Choroid plexus epithelial cell (primary cell): ENCODE data around the gene SERPINB12.

ENCODE experiments used
- DNase-seq: peaks from one replicate; pipeline ENCODE4 v3.0.0-alpha.2; 2010; ENCODE audit warnings: low read depth
- H3K4me3 ChIP-seq: 2 replicates; pipeline ENCODE4 v1.5.1; 2011; ENCODE audit warnings: low read depth, mild to moderate bottlenecking, control low read depth, low read length, moderate library complexity
- CTCF ChIP-seq: conservative IDR thresholded peaks from 2 replicates; pipeline ENCODE4 v1.5.1; 2011; ENCODE audit warnings: low read depth, mild to moderate bottlenecking, control low read depth, inconsistent platforms, low read length, moderate library complexity

The SERPINB12 gene, protein sequence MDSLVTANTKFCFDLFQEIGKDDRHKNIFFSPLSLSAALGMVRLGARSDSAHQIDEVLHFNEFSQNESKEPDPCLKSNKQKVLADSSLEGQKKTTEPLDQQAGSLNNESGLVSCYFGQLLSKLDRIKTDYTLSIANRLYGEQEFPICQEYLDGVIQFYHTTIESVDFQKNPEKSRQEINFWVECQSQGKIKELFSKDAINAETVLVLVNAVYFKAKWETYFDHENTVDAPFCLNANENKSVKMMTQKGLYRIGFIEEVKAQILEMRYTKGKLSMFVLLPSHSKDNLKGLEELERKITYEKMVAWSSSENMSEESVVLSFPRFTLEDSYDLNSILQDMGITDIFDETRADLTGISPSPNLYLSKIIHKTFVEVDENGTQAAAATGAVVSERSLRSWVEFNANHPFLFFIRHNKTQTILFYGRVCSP

GRCh38 chr18:63542069-63542468 lies at the start of gene SERPINB12:
TSS of gene SERPINB12 (plus strand) at chr18:63542369. CDS start at chr18:63556160, 13,791 bp downstream.
- no peak for DNase-seq
- no peak for TF ChIP-seq CTCF
- H3K4me3 ChIP-seq = no peak within 1 kb of the TSS

DNA sequence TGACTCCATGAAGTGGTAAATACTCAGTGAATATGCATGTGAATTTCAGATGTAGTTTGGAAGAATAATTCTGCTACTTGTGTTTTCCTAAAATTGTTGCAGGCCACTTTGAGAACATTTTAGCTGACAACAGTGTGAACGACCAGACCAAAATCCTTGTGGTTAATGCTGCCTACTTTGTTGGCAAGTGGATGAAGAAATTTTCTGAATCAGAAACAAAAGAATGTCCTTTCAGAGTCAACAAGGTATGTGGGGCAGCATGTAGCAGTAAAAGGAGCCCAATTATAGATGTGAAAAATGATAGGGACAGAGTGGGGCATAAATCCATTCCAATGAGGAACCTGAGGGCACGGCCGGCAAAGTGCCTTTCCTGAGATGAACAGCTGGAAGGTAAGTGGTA lies 49.3 kb upstream of the SERPINB12 start:
- no peak overlapping the region for H3K4me3 ChIP-seq
- no peak for DNase-seq
- no peak for TF ChIP-seq CTCF

DNA sequence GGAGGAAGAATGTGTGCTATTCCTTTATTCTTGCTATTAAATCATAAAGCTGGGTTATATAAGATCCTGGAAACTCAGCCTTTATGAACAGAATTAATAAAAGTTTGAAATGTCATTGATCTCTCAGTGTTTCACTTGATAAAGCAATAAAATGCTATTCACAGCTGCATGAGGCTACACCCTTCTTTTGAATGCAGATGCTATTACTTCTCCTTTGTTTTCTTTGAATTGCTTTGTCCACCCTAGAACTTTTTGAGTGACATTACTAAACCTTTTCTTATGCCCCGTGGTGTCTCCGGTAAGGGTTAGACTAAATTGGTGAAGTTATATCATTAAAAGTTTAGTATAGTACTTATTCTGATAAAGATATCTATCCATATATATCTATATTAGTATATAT lies 46.5 kb upstream of the SERPINB12 start:
- H3K4me3 ChIP-seq = no peak overlapping the region
- TF ChIP-seq CTCF = no peak
- no peak for DNase-seq

- peak; percentile 30 for DNase-seq
- H3K4me3 ChIP-seq = no peak overlapping the region
- TF ChIP-seq CTCF = peak; percentile 71
These were observed 36.4 kb upstream of the SERPINB12 start for GRCh38 chr18:63505566-63506335.

DNA sequence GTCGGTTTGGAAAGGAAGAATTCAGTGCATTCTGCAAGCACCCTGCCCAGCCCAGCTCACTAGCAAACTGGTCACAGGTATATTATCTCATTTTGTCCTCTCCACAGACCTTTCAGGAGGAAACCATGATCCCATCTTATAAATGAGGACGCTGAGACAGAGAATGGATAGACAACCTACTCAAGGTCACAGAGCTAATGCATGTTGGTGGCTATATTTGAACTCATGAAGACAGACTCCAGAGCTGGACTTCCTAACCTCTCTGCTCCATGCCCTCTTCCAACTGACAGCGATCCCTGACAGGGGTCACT lies 35.9 kb upstream of the SERPINB12 start:
- no peak for DNase-seq
- no peak for TF ChIP-seq CTCF
- H3K4me3 ChIP-seq = no peak overlapping the region

DNA sequence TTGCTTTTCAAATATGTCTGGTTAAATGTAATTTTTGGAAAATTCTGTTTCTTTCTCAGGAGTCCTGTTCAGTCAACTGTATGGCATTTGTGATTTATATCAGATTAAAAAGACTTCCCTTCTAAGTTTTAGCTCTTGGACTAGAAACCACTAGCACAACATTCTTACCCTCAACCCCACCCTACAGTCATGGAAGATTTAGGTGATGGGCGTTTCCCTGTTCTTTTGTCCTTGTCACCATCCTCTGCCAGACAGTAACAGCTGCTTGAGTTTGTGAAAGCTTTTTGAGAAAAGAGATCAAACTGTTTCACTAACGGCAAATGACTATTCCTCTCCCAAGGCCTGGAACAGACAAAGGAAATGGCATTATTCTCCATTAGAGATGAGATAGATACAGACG lies 33.6 kb upstream of the SERPINB12 start:
- H3K4me3 ChIP-seq = no peak overlapping the region
- no peak for TF ChIP-seq CTCF
- no peak for DNase-seq

DNA sequence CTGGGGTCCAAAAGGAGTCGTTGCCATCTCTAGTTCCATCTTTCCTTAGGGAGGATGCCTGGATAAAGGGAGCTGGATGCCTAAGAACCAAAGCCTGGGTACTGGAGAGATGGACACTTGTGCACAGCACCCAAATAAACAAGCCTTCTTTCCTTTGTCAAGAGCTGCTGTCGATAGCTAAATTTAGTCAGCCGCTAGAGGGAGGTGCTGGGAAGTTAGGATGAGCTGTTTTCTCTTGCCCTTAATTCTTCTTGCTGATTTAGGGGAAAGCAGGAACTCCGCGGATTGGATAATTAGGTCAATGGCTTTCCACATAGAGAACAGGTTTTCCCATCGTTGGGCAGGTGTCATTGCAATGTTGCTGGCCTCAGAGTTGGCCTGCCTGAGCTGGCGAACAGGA lies 30.9 kb upstream of the SERPINB12 start:
- H3K4me3 ChIP-seq = no peak overlapping the region
- DNase-seq = peak; percentile 80
- TF ChIP-seq CTCF = peak; percentile 87
